Psoas muscle (tissue), 8 donors: Measurements from ENCODE around the gene CNGB1. TPM values are rescaled to one million over a fixed set of nuclear protein-coding genes. Genes with fewer than 3 reads are reported as not detected.

Experiments used
- ATAC-seq, 4 donors: fragments of 200-7000 bp; cut with Tn5 transposase; one replicate each; pipeline ENCODE4 v1.9.1; 2020; ENCODE audit warnings: moderate library complexity in 3 of 4, mild to moderate bottlenecking in 2 of 4
- DNase-seq, 2 donors: peaks; one replicate each; pipeline ENCODE4 v3.0.0-alpha.2; 2020
- H3K27ac ChIP-seq: fragments of 200-600 bp; one replicate; pipeline ENCODE4 v1.8.0; 2022
- H3K27me3 ChIP-seq, 3 donors: fragments of 200-600 bp in 1 of 3; one replicate each; pipeline versions ENCODE4 v1.6.1 to v1.8.0; 2013 to 2022; ENCODE audit warnings: low read length in 2 of 3, mild to moderate bottlenecking in 2 of 3, moderate library complexity in 1 of 3; ENCODE audit not compliant: insufficient read depth in 3 of 3
- H3K36me3 ChIP-seq, 2 donors: fragments of 200-600 bp in 1 of 2; one replicate each; pipeline versions ENCODE4 v1.6.1 to v1.8.0; 2013 to 2022; ENCODE audit warnings: low read depth in 1 of 2, mild to moderate bottlenecking in 1 of 2, moderate library complexity in 1 of 2; ENCODE audit not compliant: insufficient read depth in 1 of 2
- H3K4me1 ChIP-seq: fragments of 200-600 bp; one replicate; pipeline ENCODE4 v1.8.0; 2022
- H3K4me3 ChIP-seq: fragments of 200-600 bp; one replicate; pipeline ENCODE4 v1.8.0; 2022; ENCODE audit warnings: mild to moderate bottlenecking
- H3K9me3 ChIP-seq: fragments of 200-600 bp; one replicate; pipeline ENCODE4 v1.8.0; 2022
- CTCF ChIP-seq: fragments of 200-600 bp; IDR thresholded peaks from one replicate; pipeline ENCODE4 v1.8.0; 2022; ENCODE audit warnings: antibody characterized with exemption
- WGBS, 3 donors: extraction: QIAGEN DNeasy Blood & Tissue Kit; methylation state at CpG; one replicate each; pipeline versions ENCODE4 v1.1.6 to v1.1.7; 2013; 5-methylcytosine and 5-hydroxymethylcytosine counted together
- intact Hi-C, 2 donors: fragments of 100-400 bp; cut with DNase I; formaldehyde crosslinking; loops; one replicate each; pipeline versions ENCODE4 v1.11.0 to v1.14.2; 2022
- polyA plus RNA-seq, 3 donors: library from polyadenylated mRNA; stranded (reverse); fragments of 200-250 nt; gene quantifications; one replicate each; pipeline ENCODE4 v1.2.3, GENCODE V29; 2013
- total RNA-seq, 4 donors: library from RNA; stranded (reverse); fragmentation: NEBNext Ultra II Directional in 2 of 4; extraction: Animal tissue kit (Norgen Biotek cat#: 25700) in 2 of 4; gene quantifications; one replicate each; pipeline versions ENCODE4 v1.2.1 to v1.2.4, GENCODE V29; 2021 to 2023
- donor health status: healthy with polysubstance abuse.
- donor health status: DM: no; HTN: no; CAD: no; lungs with moderate emphysema.
- donor health status: Bipolar disorder and iron deficiency.
- donor health status: healthy.
- donor health status: DM: yes; HTN: yes; CAD: no.
- donor health status: DM: no; HTN: no; CAD: no.
- donor health status: DM: no; HTN: no; CAD: no.
- donor health status: DM: yes; HTN: yes; CAD: no.

Gene CNGB1
- total and polyA plus RNA-seq, 7 donors: not detected

GRCh38 chr16:57992084-57992483 is 21.2 kb upstream of the CNGB1 start:
- Histone ChIP-seq H3K9me3 (no peaks in the 10 kb centered on the region), H3K27me3 (no peaks in the 10 kb centered on the region), H3K4me3 (no peak overlapping the region), H3K36me3 (peaks cover 0 to 25% of the 10 kb centered on the region in 2 donors), H3K4me1 (no peaks in the 10 kb centered on the region), H3K27ac (no peak overlapping the region)
- DNase-seq (peak in 1 of 2 donors; percentile 39), ATAC-seq (no peak)
- intact Hi-C loops: no loop called here
- no peak for TF ChIP-seq CTCF
- WGBS, 3 donors: 85 to 90% (median 86%) methylated on average over 6 of the region's 6 CpGs

GRCh38 chr16:57991551-57992059 is 20.7 kb upstream of the CNGB1 start:
- peaks cover 0 to 20% of the 10 kb centered on the region in 2 donors for H3K36me3 ChIP-seq
- no peak overlapping the region for H3K27ac ChIP-seq
- intact Hi-C loops: no loop called here
- DNase-seq: peak in 1 of 2 donors; percentile 32
- H3K27me3 ChIP-seq: no peaks in the 10 kb centered on the region
- no peaks in the 10 kb centered on the region for H3K9me3 ChIP-seq
- no peak for ATAC-seq
- H3K4me1 ChIP-seq: no peaks in the 10 kb centered on the region
- WGBS, 3 donors: 82 to 88% (median 88%) methylated on average over 11 of the region's 11 CpGs
- no peak overlapping the region for H3K4me3 ChIP-seq
- no peak for TF ChIP-seq CTCF

GRCh38 chr16:57988929-57989328 is 18.0 kb upstream of the CNGB1 start:
- no peak overlapping the region for H3K4me3 ChIP-seq
- no peak for ATAC-seq
- peak in 1 of 2 donors; percentile 14 for DNase-seq
- TF ChIP-seq CTCF: no peak
- no peaks in the 10 kb centered on the region for H3K4me1 ChIP-seq
- intact Hi-C loops: no loop called here
- H3K27me3 ChIP-seq: peaks cover 0 to 8% (median 0%) of the 10 kb centered on the region in 3 donors
- H3K36me3 ChIP-seq: no peaks in the 10 kb centered on the region
- no peaks in the 10 kb centered on the region for H3K9me3 ChIP-seq
- H3K27ac ChIP-seq: no peak overlapping the region
- WGBS, 3 donors: 47 to 76% (median 61%) methylated on average over 1 of the region's 1 CpG

GRCh38 chr16:57987441-57988177 is 16.7 kb upstream of the CNGB1 start:
- Histone ChIP-seq H3K27ac (no peak overlapping the region), H3K4me3 (no peak overlapping the region), H3K9me3 (no peaks in the 10 kb centered on the region), H3K27me3 (peaks cover 0 to 12% (median 0%) of the 10 kb centered on the region in 3 donors), H3K4me1 (no peaks in the 10 kb centered on the region), H3K36me3 (no peaks in the 10 kb centered on the region)
- 93 to 94% (median 94%) methylated on average over 8 of the region's 8 CpGs for WGBS, 3 donors
- intact Hi-C loops: no loop called here
- no peak for TF ChIP-seq CTCF
- DNase-seq: peak in 1 of 2 donors; percentile 12
- ATAC-seq: no peak
